GM19240 (cell line): Measurements from ENCODE around the gene FAM228A.
A peak's percentile ranks its signal among the peaks of the same experiment; 100 is the strongest.
"Not testable (repeated sequence)": the region's sequence is repeated elsewhere in the genome, so short reads cannot be mapped to it uniquely, and the experiment has no call there.

ENCODE experiments used
- DNase-seq: peaks from one replicate; pipeline ENCODE4 v3.0.0; 2011; ENCODE audit warnings: low spot score; ENCODE audit not compliant: insufficient read length

FAM228A gene

GRCh38 chr2:24174851-24175277 is at the start of gene FAM228A:
TSS of gene FAM228A (plus strand) at chr2:24175053. CDS start at chr2:24175481, 428 bp downstream.
- no peak for DNase-seq

DNA sequence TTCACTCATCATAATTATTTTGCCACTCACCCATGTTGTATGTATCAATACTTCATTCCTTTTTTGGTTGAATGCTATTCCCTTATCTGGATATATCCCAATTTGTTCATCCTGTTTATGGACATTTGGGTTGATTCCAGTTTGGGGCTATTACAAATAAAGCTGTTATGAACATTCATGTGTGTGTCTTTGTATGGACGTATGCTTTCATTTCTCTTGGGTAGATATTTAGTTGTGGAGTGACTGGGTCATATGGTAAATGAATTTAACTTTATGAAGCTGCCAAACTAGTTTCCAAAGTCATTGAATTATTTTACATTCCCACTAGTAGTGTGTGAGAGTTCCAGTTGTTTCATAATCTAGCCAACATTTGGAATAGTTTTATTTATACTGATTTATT is 48.9 kb upstream of the FAM228A start:
- no peak for DNase-seq

DNA sequence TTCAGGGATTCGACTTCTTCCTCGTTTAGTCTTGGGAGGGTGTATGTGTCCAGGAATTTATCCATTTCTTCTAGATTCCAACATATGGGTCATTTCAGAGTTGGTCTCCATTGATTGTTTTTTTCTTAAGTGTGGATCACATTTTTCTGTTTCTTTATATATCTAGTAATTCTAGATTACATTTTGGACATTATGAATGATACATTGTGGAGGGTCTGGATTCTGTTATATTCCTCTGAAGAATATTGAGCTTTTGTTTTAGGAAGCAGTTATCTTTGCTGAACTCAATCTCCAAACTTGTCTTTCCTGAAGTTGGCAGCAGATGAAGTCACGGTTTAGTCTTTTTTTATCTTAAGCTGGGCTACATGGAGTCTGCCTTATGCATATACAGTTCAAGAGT is 42.3 kb upstream of the FAM228A start:
- DNase-seq: no peak

- DNase-seq: not testable (repeated sequence)
These were observed 34.5 kb upstream of the FAM228A start for GRCh38 chr2:24140305-24140704.

DNA sequence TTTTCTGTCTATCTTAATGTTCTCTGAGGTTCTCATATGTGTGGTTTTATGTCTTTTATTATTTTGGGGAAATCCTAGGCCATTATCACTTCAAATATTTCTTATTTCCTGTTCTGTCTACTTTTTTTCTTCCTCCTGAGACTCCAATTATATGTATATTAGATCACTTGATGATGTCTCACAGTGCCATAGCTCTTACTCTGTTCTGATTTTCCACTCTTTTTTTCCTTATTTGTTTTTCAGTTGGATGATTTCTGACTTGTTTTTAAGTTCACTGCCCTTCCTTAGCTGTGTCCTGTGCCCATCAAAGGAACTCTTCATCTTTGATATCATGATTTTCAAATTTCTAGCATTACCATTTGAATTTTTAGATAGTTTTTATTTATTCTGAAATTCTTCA is 27.5 kb upstream of the FAM228A start:
- DNase-seq: no peak

DNA sequence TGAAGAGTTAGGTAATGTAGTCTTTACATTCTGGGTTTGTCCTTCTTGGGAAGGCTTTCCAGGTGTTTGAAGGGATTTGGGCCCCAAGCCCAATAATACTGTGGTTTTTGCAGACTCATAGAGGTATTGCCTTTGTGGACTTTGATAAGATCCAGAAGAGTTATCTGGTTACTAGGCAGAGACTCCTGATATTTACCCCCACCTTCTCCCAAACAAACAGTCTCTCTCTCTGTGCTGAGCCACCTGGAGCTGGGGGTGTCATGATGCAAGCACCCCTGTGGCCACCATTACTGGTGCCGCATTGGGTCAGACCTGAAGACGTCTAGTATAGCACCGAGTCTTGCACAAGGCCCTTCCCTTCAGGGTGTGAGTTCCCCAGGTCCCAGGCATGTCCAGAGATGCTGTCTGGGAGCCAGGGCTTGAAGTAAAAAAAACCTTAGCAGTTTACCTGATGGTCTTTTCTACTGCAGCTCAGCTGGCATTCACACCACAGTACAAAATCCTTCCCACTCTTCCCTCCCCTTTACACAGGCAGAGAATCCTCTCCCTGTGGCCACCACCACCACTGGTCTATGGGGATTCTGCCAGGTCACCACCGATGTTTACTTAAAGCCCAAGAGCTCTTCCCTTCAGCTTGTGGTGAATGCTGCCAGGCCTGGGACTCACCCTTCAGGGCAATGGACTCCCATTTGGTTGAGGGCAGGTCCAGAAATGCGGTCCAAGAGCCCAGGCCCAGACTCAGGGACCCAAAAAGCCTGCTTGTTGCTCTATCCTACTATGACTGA is 22.2 kb upstream of the FAM228A start:
- no peak for DNase-seq

GRCh38 chr2:24153478-24153877 is 21.4 kb upstream of the FAM228A start:
- DNase-seq: no peak

GRCh38 chr2:24158131-24158530 is 16.7 kb upstream of the FAM228A start:
- no peak for DNase-seq

- no peak for DNase-seq
These were observed 15.1 kb upstream of the FAM228A start for GRCh38 chr2:24159708-24160107.

- DNase-seq: no peak
These were observed 14.1 kb upstream of the FAM228A start for GRCh38 chr2:24160761-24161160.

- DNase-seq: no peak
These were observed 12.4 kb upstream of the FAM228A start for GRCh38 chr2:24162494-24162893.

DNA sequence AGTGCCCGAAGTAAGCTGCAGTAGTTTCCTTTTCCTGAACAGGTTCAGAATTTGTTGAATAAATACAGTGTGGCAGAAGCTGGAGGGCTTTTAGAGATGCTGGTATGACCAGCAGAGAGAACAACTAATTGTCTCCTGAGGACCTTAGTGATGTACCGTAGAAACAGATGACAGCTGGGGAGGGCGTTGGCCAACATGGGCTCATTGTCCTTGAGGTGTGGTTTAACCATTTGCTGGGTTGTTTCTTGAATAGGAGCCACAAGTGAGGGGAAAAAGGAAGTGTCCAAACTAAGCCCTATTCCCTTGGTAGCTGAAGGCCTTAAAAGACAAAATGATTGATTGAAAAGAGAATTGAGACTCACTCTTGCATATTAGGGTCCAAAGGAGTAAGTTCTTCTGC is 11.7 kb upstream of the FAM228A start:
- no peak for DNase-seq

DNA sequence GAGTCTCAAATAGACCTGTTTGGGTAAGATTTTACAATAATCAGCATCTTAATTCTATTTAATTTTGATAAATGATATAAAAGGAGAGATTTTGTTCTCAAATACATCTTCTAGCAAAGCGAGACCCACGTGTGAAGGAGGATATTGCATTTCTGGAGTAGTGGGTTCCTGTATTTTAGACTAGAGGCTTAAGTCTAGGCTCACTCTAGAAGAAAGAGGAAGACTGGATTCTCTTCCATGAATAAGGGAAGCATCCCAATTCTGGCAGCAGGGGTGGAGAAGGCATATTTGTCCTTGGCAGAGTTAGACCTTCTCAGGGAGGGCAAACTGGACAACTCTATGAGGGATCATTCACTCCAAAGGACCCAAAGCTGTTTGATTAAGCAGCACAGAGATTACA is 11.3 kb upstream of the FAM228A start:
- no peak for DNase-seq

GRCh38 chr2:24164416-24164973 is 10.4 kb upstream of the FAM228A start:
- peak; percentile 35 for DNase-seq

DNA sequence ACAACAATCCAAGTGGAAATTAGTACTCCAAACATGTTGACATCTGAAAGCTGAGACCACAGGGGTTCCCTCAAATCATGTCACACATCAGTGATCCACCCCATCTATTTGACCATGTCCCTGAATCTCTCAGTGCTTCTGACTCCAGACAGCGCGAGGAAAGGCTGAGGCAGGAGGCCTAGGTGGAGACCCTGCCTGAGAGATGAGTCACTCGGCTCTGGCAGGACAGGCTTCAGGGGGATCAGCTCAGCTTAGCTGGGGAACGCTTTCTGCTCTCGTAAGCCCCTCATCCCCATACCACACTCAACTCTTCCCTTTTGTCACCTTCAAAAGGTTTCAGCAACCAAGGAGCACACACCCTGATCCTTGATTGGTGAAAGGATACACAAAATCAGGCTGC is 5.8 kb upstream of the FAM228A start:
- DNase-seq: no peak

DNA sequence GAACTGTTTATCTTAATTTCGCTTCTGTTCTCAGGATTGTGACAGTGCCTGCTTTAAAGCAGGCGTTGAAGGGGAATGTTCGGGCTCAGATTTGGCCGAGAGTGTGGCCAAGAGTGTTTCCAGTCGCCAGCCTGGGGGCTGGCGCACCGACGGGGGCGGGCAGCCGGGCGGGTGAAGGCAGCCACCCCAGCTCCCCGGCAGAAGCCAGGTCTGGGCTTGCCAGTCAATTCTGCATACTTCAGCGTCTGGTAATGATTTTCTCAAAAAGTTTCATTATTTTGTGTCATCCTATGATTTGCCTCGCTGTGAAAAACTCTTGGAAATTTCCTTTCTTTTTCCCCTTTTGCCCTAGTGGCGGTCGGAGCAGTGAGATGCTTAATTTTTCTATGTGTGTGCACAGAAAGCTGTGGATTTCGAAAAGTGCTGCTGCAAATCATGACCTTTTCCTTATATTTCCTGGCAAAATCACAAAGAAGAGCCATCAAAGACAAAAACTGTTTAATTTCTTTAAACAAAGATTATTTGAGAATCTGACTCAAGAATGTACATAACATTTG is 856 bp downstream of the FAM228A start:
- DNase-seq: no peak

DNA sequence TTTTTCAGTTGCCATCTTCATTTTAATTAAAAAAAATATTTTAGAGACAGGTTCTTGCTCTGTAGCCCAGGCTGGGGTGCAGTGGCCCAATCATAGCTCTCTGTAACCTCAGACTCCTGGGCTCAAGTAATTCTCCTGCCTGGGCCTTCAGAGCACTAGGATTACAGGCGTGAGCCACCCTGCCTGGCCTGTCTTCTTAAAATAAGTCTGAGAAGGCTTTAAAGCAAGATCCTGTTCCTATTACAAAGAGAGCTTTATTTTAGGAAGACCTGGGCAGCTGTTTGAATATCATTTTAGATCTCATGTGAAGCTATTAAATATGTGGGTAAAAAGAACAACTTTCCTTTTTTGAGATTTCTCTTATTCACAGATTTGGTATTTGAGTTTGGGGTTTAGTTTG is 1.5 kb downstream of the FAM228A start:
- no peak for DNase-seq

GRCh38 chr2:24179683-24180082 is 4.8 kb downstream of the FAM228A start:
- no peak for DNase-seq

DNA sequence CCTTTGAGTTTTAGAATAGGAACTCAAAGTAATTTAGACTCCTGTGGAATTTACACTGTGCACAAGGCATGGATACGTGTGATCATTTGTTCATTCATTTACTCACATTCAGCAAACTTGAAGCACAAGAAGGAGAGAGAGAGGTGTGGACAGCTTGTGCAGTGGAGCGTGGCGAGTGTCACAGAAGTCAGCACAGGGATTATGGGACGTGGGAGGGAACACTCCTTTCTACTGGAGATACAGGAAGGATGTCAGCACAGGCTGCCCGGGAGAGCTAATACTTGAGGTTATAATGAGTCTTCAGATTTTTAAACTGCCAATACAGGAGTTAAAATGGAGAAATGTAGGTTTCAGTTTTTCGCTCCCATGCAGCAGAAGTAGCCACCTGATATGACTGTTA is 7.0 kb downstream of the FAM228A start:
- DNase-seq: no peak

DNA sequence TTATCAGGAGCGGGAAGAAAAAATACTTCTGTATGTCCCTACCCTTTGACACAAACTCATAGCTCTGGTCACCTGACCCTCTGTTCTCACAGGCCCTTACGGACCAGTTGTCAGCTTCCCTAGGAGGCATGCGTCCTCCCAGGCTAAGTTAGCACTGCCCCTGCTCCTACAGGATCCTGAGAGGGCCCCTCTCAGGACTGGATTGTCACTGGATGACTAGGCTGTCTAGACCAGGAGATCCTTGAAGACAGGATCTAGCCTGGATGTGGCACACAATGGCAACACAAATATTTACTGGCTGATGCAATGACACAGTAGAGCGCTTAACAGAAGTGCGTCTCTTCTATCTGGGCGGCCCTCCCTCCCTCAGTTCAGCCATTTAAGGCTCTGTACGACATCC is 7.7 kb downstream of the FAM228A start:
- DNase-seq: no peak

GRCh38 chr2:24183366-24184069 is 8.7 kb downstream of the FAM228A start:
- DNase-seq: no peak

DNA sequence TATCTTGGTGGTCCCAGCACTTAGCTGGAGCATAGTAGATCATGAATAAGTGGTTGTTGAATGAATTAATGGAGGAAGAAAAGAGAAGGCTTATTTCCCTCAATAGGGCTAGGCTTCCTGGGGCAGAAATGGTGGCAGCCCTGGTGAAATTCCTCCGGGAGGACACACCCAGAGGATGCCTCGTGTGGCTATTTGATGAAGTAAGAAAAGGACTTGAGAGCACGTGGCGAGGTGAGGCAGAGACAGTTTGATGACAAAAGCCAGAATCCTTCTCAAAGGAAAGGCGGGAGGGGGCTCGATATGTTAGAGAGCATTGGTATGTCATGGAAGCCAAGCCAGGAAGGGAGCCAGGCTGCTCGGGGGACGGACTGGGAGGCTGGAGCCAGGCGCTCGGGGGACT is 14.7 kb downstream of the FAM228A start:
- no peak for DNase-seq
